ENCODE data around the gene KCTD21.
"Not testable (repeated sequence)": the region's sequence is repeated elsewhere in the genome, so short reads cannot be mapped to it uniquely, and the experiment has no call there.

Gene KCTD21

DNA sequence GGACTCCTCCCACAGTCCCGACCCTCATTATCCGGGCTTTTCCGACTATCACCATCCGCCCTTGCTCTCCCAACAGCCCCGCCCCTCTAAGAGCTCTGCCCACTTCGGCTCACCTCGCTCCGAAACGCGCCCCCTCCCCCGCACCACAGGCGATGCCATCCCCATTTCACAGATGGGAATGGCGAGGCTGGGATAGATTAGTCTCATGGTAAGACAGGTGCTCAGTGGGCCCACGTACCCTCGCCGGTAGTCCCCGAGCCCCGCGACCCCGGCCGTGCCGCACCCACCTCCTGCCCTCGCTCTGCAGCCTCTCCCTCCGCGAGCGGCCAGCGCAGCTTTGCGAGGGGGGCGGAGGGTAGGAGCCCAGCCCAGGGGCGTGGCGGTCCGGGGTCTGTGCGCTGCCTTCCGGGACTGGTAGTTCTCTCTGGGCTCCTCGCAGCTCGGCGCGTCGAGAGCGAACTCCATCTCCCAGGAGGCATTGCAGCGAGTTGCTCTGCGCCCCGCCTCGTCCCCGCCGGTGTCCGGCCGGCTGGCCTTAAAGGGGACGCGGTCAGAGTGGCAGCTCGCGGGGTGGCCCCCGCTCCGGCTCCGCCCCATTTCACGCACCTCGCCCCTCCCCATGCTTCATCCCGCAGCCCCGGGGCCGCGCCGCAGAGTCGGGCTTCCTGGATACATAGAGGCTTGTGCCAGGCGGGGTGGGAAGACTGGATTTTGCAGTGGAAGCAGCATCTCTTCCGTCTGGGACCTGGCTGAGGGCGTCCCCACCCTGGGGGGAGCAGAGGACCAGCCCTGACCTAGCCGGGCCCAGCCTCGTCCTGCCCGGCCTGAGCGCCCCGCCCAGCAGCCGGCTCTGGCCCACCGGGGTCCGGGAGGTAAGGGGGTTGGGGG, at the start of gene KCTD21, which contains the start of gene USP35:
KCTD21 (minus strand) TSS at position 341 of the 888 bp plus-strand sequence. CDS start 14,072 bp downstream, outside the sequence.
USP35 (plus strand) TSS at position 634 of the 888 bp plus-strand sequence. CDS start 7,327 bp downstream, outside the sequence.
- DNase-seq (ENCODE audit: low read depth): peak; percentile 97

DNA sequence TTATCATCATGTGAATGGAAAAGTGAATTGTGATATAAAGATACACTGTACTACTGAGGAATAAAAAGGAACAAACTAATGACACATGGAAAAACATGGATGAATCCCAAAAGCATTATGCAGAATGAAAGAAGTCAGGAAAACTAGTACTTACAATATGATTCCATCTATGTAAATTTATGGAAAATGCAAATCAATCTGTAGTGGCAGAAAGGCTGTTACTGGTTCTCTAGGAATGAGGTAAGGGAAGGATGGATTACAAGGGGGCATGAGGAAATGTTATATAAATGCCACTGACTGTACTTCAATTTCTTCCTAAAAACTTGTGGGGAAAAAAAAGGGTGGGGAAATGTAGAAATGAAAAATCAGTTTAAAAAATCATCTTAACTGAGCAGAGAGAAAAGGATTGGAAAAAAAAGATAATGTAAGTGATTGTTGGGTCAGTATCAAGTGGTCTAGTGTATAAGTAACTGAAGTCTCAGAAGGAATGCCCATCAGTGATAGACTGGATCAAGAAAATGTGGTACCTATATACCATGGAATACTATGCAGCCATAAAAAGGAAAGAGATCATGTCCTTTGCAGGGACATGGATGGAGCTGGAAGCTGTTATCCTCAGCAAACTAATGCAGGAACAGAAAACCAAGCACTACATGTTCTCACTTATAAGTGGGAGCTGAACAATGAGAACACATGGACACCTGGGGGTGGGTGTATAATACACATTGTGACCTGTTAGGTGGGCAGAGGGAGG, 49.0 kb upstream of the KCTD21 start:
- no peak for DNase-seq (ENCODE audit: low read depth)

GRCh38 chr11:78234006-78234405, 45.6 kb upstream of the KCTD21 start:
- no peak for DNase-seq (ENCODE audit: low read depth)

GRCh38 chr11:78233046-78233445, 44.6 kb upstream of the KCTD21 start:
- not testable (repeated sequence) for DNase-seq (ENCODE audit: low read depth)

DNA sequence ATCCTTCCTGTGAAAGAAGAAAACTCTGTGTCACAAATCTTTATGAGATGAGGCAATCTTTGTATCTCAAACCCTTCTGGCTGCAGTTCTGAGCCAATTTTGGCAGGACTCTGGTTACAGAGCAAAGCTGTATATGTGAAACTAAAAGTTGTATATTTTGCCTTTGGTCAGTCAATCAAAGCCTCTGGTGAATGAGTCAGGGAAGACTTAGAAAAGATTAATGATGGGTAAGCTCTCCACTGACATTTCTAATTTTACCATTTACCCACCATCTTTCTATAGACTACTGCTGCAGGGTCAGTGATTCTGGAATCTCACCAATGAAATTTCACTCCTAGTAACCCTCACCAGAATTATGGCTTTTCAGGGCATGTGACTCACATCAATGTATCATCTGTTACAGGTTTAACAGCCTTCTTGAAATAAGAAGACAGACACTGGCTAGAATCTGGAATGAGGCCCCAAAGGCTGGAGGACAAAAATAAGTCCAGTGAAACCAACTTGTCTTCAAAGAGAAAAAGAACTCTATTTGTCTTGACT, 43.6 kb upstream of the KCTD21 start:
- peak; percentile 54 for DNase-seq (ENCODE audit: low read depth)

DNA sequence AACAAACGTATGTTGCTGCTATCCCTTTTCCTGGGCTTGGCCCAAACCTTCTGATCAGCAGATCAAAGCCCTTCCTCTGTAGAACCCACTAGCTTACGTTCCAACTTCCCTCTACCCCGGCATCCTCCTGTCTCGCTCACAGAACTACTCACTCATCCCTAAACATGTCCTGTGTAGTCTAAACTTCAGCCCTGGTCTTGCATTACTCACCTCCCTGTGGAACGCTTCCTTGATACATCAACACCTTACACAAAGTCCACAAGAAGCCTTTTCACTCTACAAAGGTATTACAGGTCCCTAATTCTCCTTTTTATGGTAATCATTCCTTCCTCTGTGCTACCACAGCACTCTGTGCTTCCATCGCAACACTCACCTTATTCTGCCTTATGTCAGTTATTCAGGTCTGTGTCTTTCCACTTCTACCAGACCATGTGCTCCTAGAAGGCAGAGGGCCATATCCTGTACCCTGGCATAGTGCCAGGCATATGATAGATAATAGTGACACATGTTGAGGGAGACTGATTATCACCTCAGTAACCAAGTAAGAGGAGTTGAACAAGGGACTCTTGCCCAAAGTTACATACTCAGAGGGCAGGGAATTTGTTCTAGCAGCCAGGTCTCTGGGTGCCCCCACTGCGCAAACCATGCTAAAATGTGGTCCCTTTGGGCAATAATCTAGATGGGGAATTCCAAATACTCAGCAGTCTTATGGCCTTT, 41.9 kb upstream of the KCTD21 start:
- no peak for DNase-seq (ENCODE audit: low read depth)

DNA sequence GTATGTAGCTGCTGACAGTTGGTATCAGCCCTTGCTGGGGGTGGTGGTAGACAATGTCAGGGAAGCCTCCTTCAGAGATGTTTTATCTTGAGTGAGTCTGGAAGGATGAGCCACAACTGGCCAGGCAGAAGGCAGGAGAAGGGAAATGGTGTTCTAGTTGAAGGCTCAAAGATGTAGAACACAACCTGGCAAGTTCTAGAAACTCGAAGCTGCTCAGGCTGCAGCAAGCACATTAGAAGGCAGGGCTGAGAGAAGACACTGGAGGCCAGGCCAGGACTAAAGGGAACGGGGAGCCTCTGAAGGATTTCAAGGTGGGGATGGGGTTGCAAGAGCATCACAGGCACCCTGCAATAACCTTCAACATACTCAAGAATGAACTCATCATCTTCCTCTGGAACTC, 40.7 kb upstream of the KCTD21 start:
- DNase-seq (ENCODE audit: low read depth): no peak

DNA sequence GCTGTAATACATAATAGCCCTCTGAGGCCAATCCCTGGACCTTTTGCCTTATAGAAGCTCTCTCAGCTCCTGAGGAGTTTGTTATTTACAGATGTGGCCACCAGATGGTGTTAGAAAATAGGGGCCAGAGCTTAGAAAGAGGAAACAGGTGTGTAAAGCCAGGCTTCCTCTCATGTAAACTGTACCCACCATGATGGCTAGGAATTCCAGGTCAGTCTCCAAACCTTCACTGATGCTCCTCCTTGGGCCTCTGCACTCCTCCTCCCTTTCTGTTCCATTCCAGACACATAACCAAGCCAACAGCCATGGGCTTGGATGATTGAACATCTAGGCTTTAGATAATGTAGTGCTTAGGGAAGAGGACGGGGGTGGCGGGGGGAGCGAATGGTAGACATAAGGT, 40.0 kb upstream of the KCTD21 start:
- peak; percentile 36 for DNase-seq (ENCODE audit: low read depth)

DNA sequence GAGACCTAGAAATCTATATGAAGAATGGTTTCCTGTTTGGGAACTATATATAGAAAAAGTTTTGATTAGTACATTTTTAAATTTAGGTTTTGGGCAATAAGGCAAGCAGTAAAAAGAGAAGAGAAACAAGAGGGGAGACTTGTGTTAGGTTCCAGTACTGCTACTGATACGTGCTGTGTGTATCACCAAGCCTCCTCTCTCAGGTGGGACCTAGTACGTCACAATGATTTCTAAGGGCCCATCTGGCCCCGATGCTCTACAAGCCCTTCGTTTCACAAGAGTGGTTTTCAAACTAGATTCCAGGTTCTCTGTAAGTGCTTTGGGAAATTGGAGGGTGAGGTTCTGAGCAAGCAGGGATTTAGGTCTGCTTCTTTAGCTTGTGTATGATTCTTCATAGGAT, 39.5 kb upstream of the KCTD21 start:
- no peak for DNase-seq (ENCODE audit: low read depth)

DNA sequence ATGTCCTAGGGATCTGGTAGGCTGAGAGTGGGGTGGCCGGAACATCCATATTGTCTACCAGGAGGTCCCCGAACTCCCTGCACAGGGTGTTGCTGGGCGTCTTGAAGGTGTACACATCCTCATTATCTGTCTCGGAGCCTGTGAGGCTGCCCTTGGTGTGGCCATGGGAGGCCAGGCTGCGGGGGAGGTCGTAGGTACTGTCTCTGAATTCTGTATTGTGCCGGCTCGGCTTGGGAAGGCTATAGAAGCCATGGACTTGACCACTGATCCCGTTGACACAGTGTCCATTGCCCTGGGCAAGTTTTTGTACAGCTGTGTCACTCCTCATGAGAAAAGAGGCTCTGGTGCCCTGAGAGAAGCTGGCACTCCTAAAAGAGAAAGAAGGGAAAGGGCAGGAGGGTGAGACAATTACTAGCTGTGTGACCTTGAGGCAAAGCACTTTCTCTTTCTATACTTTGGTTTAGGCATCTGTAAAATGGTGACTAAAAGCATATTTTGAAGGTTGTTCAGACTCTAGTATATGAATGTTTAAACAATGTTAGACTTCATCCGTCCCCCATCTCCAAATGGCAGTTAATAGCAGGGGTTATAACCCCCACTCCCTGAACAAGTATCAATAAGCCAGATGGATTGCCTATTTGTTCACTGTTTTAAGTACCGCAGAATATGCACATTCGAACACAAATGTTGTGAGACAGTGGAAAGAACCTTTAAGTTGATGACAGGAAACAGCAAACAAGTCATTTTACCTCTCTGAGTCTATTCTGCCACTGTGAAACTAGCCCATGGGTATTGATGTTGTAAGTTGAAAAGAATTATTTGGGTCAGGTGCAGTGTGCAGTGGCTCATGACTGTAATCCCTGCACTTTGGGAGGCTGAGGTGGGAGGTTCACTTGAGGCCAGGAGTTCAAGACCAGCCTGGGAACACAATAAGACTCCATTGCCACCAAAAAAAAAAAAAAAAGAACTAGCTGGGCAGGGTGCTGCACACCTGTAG, 38.6 kb upstream of the KCTD21 start:
- no peak for DNase-seq (ENCODE audit: low read depth)

DNA sequence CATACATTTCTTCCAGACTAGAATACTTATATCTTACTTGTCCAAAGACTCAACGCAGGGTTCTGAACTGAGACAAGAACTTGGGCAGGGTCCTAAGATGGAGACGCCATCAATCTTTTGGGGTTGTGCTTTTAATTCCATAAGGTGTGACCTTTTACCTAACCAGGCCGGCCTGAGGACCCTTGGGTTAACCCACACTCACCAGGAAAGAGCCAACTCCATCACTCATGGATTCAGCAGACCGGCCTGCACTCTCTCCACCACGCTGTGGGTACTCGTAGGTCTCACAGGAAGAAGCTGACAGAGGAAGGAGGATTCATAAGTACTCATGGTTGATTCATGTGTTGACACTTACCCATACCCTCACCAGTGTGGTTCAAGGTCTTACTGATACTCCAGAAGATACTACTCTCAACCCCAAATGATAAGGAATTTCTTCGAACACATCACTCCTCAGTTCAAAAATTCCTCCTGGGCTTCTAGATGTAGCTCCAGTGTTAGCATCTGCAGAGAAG, 36.5 kb upstream of the KCTD21 start:
- DNase-seq (ENCODE audit: low read depth): no peak

DNA sequence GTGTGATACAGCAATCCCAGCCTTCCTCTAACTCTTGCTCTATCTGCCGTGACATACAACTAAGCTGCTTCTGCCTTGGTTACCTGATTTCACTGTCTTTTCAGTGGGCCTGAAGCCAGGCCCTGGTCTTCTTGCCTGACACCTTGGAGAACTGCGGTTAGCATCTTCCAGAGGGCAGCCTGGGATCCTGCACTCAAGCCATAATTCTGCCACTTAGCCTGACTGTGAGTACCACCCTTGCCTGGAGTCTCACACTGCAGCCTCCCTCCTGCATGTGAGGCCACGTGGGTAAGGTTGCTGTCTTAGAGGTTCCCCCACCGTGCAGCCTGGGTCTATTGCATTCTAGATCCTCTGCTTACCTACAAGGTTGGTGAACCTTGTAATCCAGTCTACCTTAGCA, 36.1 kb upstream of the KCTD21 start:
- DNase-seq (ENCODE audit: low read depth): no peak

DNA sequence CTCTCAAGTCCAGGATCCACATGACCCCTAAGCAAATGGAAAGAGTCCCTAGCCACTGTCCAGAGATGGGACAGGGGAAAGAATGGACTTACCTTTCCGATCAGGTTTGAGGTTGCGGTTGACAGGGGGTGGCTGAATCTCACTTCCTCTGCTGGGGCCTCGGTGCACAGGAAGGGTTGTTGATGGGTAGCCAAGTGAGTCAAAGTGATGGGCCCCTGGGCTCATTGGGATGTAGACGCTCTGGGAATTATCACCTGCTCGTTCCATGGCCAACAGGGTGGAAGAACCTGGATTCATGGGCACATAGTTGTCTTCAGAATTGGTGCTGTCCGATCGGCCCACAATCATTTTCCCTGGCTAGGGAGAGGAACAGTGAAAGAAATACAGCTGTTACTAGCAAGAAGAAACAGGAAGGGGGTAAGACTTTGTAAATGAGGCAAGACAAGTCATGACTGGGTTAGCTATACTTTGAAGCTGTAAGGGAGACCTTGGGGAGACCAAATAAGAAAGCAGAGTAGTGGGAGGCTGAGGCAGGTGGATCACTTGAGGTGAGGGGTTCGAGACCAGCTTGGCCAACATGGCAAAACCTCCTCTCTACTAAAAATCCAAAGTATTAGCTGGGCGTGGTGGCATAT, 35.0 kb upstream of the KCTD21 start:
- no peak for DNase-seq (ENCODE audit: low read depth)

- not testable (repeated sequence) for DNase-seq (ENCODE audit: low read depth)
Measured at GRCh38 chr11:78222726-78223125, 34.3 kb upstream of the KCTD21 start.

DNA sequence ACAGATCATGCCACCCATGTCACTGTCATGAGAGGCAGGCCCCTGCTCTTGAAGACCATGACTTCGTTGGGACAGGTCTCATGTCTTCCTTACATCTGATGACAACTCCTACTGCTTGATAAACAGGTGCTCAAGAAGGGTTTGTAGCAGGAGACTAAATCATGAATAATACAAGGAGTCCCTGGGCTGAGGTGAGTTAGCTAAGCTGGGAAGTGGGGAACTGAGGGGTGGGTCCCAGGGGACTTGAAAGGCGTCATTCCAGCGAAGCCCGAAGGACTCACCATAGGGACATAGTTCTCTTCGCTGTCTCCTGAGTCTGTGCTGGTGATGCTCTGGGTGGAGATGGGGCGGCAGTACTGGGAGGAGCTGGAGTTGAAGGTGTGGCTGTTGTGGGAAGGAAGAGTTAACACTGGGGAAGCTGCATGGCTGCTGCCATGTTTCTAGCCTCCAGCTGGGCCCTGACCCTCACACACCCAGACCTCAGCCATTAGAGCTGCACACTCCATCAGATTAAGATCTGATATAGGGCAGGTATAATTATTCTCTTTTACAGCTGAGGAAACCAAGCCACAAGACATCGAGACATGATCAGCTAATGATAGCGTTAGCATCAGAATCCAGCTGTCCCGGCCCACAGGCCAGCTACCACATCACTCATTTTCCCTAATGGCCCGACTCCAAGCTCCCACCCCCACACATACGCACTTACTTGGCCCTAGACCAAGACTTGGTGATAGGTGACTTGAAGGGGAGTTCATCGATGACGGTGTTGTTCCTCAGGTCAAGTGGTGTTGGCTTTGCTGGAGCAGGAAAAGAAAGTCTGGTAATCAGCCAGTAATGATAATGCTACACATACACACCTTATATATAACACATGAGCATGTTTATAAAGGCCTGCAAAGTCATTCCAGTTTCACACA, 33.2 kb upstream of the KCTD21 start:
- no peak for DNase-seq (ENCODE audit: low read depth)

GRCh38 chr11:78220218-78221157, 32.1 kb upstream of the KCTD21 start:
- DNase-seq (ENCODE audit: low read depth): no peak

DNA sequence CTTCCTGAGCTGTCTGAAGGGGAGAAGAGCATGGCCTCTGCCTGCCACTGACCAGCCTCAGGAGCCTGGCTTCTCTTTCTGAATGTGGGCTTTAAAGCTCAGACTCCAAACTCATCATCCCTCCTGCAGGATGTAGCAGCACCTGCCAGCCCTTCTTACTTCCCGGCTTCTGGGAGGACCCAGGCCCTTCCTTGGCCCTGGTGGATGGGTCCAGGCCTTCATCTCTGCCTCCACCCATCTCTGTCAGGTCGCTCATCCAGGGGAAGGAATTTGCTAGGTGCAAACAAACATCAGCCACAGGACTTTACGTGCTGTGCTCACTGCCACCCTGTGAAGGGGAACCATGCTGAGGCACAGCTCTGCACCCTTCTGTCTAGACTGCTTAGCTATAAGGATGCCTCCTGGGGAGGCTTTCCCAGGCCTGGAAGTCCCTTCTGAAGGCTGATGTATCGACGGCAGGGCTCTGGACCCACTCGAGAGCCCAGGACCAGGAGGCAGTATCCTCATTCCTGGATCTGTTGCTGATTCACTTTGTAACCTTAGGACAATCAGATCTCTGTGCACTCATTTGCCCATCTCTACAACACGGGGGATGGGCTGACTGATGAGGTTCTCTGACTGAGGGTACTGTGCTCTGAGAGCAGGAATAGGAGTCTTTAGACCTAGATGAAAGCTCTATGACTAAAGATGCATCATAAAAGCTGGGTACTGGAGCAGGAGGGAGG, 31.2 kb upstream of the KCTD21 start:
- DNase-seq (ENCODE audit: low read depth): no peak
